Measurements from ENCODE around the gene SEPHS1.

The SEPHS1 gene

GRCh38 chr10:13272164-13272571, 75.9 kb downstream of the SEPHS1 start:
- in situ Hi-C loops (cut with MboI; ENCODE audit: low pct_unique_long_range_greater_than_20kb, low sequenced_read_pairs, unreplicated experiment): no loop called here
- DNase-seq (ENCODE audit: low spot score): no peak
- TF ChIP-seq CTCF (IDR thresholded peaks at IDR 0.05; ENCODE audit: extremely low read depth, insufficient read depth, missing control alignments): no peak

GRCh38 chr10:13271552-13272163, 76.4 kb downstream of the SEPHS1 start:
- peak; percentile 65 for TF ChIP-seq CTCF (IDR thresholded peaks at IDR 0.05; ENCODE audit: extremely low read depth, insufficient read depth, missing control alignments)
- peak; percentile 65 for DNase-seq (ENCODE audit: low spot score)

GRCh38 chr10:13270877-13271551, 77.1 kb downstream of the SEPHS1 start:
- DNase-seq (ENCODE audit: low spot score): no peak
- in situ Hi-C loops (cut with MboI; ENCODE audit: low pct_unique_long_range_greater_than_20kb, low sequenced_read_pairs, unreplicated experiment): no loop called here
- no peak for TF ChIP-seq CTCF (IDR thresholded peaks at IDR 0.05; ENCODE audit: extremely low read depth, insufficient read depth, missing control alignments)

More at GRCh38 chr10:13271552-13272163, 76.4 kb downstream of the SEPHS1 start:
- in situ Hi-C loops (cut with MboI; ENCODE audit: low pct_unique_long_range_greater_than_20kb, low sequenced_read_pairs, unreplicated experiment): no loop called here

- in situ Hi-C loops (cut with MboI; ENCODE audit: low pct_unique_long_range_greater_than_20kb, low sequenced_read_pairs, unreplicated experiment): no loop called here
- no peak for TF ChIP-seq CTCF (IDR thresholded peaks at IDR 0.05; ENCODE audit: extremely low read depth, insufficient read depth, missing control alignments)
- no peak for DNase-seq (ENCODE audit: low spot score)
Measured at GRCh38 chr10:13268841-13269240, 79.3 kb downstream of the SEPHS1 start.

GRCh38 chr10:13268310-13268709, 79.8 kb downstream of the SEPHS1 start:
- no peak for DNase-seq (ENCODE audit: low spot score)
- in situ Hi-C loops (cut with MboI; ENCODE audit: low pct_unique_long_range_greater_than_20kb, low sequenced_read_pairs, unreplicated experiment): no loop called here
- no peak for TF ChIP-seq CTCF (IDR thresholded peaks at IDR 0.05; ENCODE audit: extremely low read depth, insufficient read depth, missing control alignments)
